B cell (primary cell): ENCODE results near the gene C20orf202.

Source experiments
- CTCF ChIP-seq: fragments of 200-600 bp; IDR thresholded peaks from one replicate; pipeline ENCODE4 v1.8.0; 2022; ENCODE audit warnings: antibody characterized with exemption, mild to moderate bottlenecking
- EZH2 ChIP-seq: IDR thresholded peaks from 2 replicates; pipeline ENCODE4 v1.6.1; 2012; ENCODE audit warnings: borderline replicate concordance, low read depth, mild to moderate bottlenecking, moderate library complexity, low read length; ENCODE audit not compliant: insufficient read depth, poor library complexity, severe bottlenecking

- TF ChIP-seq EZH2: no peak
- no peak for TF ChIP-seq CTCF
Measured at GRCh38 chr20:1203630-1204029, 376 bp downstream of the C20orf202 start.
